ENCODE measurements around the gene DOCK4. TPM values are rescaled to one million over a fixed set of nuclear protein-coding genes. Genes with fewer than 3 reads are reported as not detected.

DOCK4 gene
- total RNA-seq, 1 donor from 2014 or later: 0.73 TPM

DNA sequence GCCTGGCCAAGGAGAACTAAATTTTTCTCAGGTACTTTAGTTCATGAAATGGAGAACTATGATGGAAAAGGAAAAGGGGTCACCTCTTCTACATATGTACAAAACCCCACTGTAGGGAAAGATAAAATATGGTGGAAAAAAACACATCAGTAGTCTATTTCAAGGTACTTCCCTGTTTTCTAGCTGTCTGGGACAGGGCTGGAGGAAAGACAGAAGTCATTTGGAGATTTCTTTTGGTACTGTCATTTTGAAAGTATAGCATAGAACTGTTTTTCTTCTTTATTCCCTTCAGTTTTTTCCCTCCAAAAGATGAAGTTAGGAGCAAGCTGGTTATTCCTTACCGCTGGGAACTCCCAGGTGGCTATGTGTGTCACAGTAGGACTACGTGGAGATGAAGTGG lies 196.1 kb downstream of the DOCK4 start:
- Mint-ChIP-seq H3K9me3 (no peaks in the 10 kb centered on the region), H3K4me3 (no peak overlapping the region), H3K27me3 (peaks cover 4% of the 10 kb centered on the region), H3K36me3 (ENCODE audit: low read depth) (no peaks in the 10 kb centered on the region), H3K27ac (no peak overlapping the region), H3K4me1 (no peaks in the 10 kb centered on the region)
- TF ChIP-seq, protein P1, sequence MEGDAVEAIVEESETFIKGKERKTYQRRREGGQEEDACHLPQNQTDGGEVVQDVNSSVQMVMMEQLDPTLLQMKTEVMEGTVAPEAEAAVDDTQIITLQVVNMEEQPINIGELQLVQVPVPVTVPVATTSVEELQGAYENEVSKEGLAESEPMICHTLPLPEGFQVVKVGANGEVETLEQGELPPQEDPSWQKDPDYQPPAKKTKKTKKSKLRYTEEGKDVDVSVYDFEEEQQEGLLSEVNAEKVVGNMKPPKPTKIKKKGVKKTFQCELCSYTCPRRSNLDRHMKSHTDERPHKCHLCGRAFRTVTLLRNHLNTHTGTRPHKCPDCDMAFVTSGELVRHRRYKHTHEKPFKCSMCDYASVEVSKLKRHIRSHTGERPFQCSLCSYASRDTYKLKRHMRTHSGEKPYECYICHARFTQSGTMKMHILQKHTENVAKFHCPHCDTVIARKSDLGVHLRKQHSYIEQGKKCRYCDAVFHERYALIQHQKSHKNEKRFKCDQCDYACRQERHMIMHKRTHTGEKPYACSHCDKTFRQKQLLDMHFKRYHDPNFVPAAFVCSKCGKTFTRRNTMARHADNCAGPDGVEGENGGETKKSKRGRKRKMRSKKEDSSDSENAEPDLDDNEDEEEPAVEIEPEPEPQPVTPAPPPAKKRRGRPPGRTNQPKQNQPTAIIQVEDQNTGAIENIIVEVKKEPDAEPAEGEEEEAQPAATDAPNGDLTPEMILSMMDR (IDR thresholded peaks at IDR 0.05): no peak
- POLR2A ChIA-PET: no interaction called here
- intact Hi-C loops (cut with micrococcal nuclease): no loop called here
- CTCF ChIA-PET: no interaction called here
- DNase-seq (no peak), ATAC-seq (ENCODE audit: low read depth) (no peak)

DNA sequence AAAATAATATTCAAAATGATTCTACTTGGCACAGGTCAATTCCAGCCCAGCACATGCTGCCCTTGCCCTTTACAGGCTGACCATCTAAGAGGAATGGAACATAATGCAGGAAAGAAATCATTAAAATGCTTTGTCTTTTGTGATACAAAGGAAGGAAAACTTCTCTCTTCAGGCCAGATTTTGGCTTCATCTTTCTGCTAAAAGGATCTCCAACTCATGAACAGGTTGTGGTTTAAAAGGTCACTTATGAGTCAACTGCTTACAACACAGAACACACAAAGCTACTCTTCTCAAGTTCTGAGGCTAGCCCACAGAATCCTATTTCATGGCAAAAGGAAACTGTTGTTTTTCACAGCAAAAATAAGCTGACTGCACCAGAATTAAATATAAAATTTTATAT lies 197.1 kb downstream of the DOCK4 start:
- peaks cover 4% of the 10 kb centered on the region for H3K27me3 Mint-ChIP-seq
- H3K4me3 Mint-ChIP-seq: no peak overlapping the region
- no peaks in the 10 kb centered on the region for H3K36me3 Mint-ChIP-seq (ENCODE audit: low read depth)
- no peak overlapping the region for H3K27ac Mint-ChIP-seq
- no peak for DNase-seq
- ChIA-PET POLR2A (no interaction called here), CTCF (no interaction called here)
- no peak for ATAC-seq (ENCODE audit: low read depth)
- TF ChIP-seq, protein P1 (IDR thresholded peaks at IDR 0.05): no peak
- intact Hi-C loops (cut with micrococcal nuclease): no loop called here
- H3K4me1 Mint-ChIP-seq: no peaks in the 10 kb centered on the region
- H3K9me3 Mint-ChIP-seq: no peaks in the 10 kb centered on the region

DNA sequence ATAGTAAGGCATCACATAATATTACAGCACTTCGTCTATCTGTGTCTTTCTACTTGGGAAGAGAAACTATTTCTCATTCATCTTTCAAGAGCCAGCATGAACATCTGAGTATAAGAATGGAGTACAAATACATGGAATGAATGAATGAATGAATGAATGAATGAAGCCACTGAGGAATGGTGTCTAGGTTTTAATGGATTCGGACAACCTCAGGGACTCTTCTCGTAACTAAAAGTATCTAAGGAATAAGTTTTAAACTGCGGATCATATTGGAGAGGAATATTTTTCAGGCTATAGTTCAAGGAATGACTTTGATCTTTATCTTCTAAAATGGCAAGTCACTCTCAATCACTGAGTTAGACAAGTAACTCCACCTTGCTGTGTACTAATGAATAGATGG lies 199.0 kb downstream of the DOCK4 start:
- no peak overlapping the region for H3K27ac Mint-ChIP-seq
- CTCF ChIA-PET: no interaction called here
- no peak for DNase-seq
- intact Hi-C loops (cut with micrococcal nuclease): no loop called here
- POLR2A ChIA-PET: no interaction called here
- H3K36me3 Mint-ChIP-seq (ENCODE audit: low read depth): no peaks in the 10 kb centered on the region
- TF ChIP-seq, protein P1 (IDR thresholded peaks at IDR 0.05): no peak
- H3K4me3 Mint-ChIP-seq: no peak overlapping the region
- ATAC-seq (ENCODE audit: low read depth): no peak
- no peaks in the 10 kb centered on the region for H3K4me1 Mint-ChIP-seq
- no peaks in the 10 kb centered on the region for H3K9me3 Mint-ChIP-seq
- no peaks in the 10 kb centered on the region for H3K27me3 Mint-ChIP-seq

- Mint-ChIP-seq H3K36me3 (ENCODE audit: low read depth) (no peaks in the 10 kb centered on the region), H3K27me3 (no peaks in the 10 kb centered on the region), H3K4me1 (no peaks in the 10 kb centered on the region), H3K9me3 (no peaks in the 10 kb centered on the region), H3K4me3 (no peak overlapping the region), H3K27ac (no peak overlapping the region)
- ChIA-PET POLR2A (no interaction called here), CTCF (no interaction called here)
- DNase-seq (no peak), ATAC-seq (ENCODE audit: low read depth) (no peak)
- intact Hi-C loops (cut with micrococcal nuclease): no loop called here
- TF ChIP-seq, protein P1 (IDR thresholded peaks at IDR 0.05): no peak
These were observed 200.1 kb downstream of the DOCK4 start for GRCh38 chr7:112006071-112006470.

- Mint-ChIP-seq H3K27me3 (no peaks in the 10 kb centered on the region), H3K9me3 (no peaks in the 10 kb centered on the region), H3K36me3 (ENCODE audit: low read depth) (no peaks in the 10 kb centered on the region), H3K4me1 (no peaks in the 10 kb centered on the region), H3K27ac (no peak overlapping the region), H3K4me3 (no peak overlapping the region)
- intact Hi-C loops (cut with micrococcal nuclease): no loop called here
- CTCF ChIA-PET: no interaction called here
- DNase-seq (no peak), ATAC-seq (ENCODE audit: low read depth) (no peak)
- POLR2A ChIA-PET: no interaction called here
- TF ChIP-seq, protein P1 (IDR thresholded peaks at IDR 0.05): no peak
These were observed 200.9 kb downstream of the DOCK4 start for GRCh38 chr7:112005205-112005775.
